Anterior cingulate cortex (tissue), 58 donors: ENCODE results near the gene CXorf58.

Experiments
- DNase-seq, 58 donors: peaks; one replicate each; lab custom pipeline; 2025; lab: John Stamatoyannopoulos, UW

Gene CXorf58

DNA sequence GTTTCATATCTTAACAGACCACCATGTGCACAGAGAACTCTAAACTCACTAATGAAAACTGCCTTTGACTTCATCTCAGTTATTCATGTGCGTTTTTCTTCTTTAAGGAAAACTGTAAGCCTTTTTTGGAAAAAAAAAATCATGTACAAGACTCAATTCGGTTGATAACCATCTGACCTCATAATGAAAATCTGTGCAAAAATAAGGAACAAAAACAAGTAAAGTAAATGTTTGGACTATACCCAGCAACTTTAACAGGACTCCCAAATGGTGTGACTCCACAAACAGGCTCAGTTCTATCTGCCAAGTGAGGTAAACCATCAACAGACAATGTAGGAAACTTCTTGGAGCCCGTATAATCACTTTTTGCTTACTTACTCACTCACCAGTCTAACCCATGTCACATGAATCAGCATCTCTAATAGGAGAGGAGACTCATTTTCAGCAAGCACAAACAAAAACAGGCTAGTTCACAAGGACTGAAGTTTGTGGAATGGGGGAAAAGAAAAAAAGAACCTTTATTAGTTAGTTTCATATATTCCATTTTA is 9.3 kb upstream of the CXorf58 start:
- no peak for DNase-seq

DNA sequence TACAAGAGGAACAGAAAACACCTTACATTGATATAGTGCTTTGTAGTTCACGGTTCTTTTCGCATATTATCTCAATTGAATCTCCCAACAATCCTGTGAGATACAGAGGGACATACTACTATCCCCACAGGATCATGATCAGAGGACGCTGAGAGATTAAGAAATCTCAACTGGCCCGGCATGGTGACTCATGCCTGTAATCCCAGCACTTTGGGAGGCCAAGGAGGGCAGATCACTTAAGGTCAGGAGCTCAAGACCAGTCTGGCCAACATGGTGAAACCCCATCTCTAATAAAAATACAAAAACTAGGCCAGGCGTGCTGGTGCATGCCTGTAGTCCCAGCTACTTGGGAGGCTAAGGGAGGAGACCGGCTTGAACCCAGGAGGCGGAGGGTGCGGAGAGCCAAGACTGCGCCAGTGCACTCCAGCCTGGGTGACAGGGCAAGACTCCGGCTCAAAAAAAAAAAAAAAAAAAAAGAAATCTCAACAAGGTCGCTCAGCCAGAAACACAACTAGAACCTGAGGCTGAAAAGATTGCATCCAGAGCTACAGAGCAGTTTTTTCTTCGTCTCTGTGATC is 7.5 kb upstream of the CXorf58 start:
- no peak for DNase-seq

DNA sequence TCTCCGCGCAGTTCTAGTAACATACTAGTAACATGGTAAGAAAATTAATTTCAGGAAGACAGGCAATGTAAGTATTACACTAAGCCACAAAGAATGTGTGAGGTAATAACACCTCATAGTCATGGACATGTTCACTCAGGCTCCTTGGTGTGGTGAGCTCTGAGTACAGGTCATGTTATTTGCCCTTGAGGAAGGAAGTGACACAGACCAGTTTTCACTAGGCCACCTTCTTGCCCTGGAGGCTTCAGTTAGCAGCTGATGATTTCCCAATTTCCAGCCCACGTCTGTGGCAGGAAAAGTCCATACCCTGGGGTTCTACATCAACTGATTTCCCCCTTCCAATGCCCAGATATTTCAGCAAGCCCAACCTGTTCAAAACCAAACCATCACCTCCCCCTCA is 6.7 kb upstream of the CXorf58 start:
- no peak for DNase-seq

DNA sequence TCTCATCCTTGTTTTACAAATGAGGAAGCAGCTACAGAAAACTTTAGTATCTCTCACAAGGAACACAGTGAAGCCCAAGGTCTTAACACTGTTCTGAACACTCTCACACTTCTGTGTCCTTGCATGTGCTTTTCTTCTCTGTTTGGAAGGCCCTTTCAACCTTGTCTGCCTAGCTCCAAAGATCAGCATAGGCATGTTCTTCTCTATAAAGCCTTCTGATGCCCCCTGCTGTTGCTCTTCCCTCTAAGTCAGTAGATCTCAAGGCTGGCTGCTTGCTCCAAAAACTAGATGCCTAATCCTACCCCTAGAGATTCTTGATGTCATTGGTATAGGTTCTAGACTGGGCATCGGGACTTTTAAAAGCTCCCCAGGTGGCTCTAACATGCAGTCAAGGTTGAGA is 6.0 kb upstream of the CXorf58 start:
- DNase-seq: peak in 29 of 58 donors; percentile 0 to 67 (median 9)

DNA sequence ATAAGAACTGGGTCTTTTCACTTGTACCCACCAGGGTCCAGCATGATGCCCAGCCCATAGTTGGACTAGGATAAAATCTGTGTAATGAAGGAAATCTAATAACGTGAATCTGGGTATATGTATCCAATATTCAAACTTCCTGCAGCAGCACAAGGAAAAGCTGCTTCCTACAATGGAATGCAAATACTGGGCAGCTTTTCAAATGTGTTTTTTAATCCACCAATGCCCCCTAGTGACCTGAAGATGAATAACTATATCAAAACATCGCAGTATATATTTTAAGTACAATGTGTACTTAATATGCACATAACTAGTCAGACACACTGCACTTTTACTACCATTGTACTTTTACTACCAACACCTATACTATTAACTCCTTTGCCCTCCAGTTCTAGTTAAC is 5.4 kb upstream of the CXorf58 start:
- DNase-seq: peak in 2 of 58 donors; percentile 15 to 41

DNA sequence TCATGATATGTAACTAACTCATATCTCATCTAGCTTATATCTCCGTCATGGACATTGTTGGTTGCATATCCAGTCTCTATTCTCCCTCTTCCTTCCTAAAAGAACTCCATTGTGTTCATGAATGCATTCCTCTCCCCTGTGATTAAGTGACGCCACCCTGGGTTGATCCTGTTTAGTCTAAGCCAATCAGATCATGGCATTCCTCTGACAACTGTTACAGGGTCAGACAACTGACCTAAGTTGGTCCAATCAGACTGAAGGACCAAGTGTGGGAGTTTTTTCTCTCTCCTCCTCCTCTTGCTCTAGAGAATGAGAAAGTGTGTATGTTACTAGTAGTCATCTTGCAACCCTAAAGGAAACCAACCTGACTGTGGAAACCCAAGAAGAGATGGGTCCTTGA is 3.7 kb upstream of the CXorf58 start:
- no peak for DNase-seq

DNA sequence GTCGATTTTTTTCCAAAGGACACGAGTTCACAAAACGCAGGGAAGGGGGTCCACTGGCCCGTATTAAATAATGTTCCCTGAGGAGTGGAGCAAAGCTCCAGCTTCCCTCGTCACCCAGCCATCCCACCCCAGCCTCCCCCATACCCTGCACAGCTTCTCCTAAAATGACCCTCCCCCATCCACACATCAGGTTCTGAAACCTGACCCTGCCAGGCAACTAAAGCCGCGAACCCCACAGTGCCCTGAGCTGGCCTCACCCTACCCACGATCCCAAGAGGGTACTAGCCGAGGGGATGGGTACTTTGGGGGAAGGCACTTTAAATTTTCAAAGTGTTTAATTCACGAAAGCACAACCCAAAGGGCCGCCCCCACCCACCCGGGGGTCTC is 702 bp upstream of the CXorf58 start:
- DNase-seq: no peak

DNA sequence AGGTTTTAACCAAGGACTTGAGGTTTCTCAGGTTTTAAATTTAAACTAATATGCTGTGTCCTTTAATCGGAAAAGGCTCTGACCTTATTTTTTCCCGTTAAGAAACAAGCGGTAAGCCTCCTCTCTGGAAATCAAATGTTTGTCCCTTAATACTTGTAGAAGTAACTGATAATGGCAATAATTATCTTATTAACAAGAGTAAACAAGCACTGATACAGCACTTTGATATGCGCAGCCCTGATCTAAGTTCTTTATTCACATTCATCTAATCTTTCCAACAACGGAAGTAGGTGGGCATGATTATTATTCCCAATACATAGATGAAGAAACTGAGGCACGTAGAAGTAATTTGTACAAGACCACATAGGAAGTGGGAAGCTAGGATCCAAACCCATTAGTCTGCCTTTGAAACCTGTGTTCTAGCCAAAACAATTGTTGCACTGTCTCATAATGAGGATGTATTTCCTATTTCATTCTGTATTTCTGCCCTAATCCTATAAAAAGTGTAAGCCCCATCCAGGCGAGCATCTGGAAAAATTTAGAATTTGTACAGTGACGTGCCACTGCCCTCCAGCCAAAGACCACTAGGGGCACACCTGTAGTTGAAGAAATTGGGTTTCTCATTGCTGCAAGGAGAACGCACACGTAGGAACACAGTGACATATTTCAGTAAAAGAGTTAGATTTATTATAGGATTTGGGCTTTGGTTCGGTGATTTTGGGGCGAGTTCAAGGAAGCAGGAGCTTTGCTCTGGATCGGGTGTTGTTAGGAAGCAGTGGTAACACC is 606 bp downstream of the CXorf58 start:
- peak in 1 of 58 donors; percentile 0 for DNase-seq

DNA sequence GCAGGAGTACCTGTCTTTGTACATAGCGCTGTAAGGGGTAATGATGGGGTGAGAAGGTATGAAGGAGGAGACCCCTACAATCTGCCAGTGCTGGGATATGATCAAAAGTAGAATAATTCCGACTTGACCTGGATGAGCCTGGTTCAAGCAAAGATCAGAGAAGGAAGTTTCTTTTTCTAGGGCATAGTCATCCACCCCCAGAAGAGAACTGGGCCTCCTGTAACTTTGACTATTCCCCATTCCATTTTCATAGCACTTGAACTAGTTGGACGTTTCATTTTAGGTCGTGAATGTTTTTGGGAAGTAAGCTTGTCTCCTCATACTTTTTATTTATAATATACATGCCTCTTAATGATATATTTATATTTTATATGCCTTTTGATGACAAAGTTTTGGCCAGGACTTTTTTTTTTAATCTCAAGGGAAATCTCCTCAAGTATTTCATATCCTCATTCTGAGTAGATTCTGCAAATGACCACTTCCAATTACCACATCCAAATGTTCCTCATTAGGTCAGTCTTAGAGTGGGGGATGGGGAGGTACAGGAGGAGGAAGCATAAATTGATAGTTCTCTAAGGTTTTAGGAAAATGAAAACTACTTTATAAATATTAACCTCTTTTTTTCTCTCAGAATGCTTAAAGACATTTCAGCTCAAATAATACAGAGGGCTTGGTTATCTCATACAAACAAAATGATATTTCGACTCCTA is 3.5 kb downstream of the CXorf58 start:
- DNase-seq: no peak

DNA sequence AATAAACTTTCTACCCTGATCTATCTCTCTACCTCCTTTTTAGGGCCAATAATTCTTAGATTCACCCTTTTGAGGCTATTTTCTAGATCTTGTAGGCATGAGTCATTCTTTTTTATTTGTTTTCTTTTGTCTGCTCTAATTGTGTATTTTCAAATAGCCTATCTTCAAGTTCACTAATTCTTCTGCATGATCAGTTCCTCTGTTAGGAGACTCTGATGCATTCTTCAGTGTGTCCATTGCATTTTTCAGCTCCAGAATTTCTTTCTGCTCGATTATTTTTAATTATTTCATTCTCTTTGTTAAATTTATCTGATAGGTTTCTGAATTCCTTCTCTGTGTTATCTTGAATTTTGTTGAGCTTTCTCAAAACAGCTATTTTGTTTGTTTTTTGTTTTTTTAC is 11.3 kb downstream of the CXorf58 start:
- DNase-seq: no peak

DNA sequence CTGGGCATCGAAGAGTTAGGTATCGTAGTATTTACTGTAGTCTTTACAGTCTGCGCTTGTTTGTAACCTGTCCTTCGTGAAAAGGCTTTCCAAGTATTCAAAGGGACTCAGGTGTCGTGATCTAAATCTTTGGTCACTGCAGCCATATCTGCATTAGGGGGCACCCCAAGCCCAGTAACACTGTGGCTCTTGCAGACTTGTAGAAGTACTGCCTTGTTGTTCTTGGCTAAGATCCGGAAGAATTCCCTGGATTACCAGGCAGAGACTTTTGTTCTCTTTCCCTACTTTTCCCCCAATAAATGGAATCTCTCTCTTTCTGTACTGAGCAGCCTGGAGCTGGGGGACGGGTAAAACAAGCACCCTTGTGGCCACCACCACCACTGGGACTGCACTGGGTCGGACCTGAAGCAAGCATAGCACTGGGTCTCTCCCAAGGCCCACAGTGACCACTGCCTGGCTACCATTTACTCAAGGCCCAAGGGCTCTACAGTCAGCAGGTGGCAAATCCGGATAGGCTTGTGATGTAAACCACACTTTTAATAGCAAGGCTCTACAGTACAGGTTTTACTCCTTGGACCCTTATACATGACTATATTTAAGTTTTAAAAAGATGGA is 12.0 kb downstream of the CXorf58 start:
- no peak for DNase-seq

DNA sequence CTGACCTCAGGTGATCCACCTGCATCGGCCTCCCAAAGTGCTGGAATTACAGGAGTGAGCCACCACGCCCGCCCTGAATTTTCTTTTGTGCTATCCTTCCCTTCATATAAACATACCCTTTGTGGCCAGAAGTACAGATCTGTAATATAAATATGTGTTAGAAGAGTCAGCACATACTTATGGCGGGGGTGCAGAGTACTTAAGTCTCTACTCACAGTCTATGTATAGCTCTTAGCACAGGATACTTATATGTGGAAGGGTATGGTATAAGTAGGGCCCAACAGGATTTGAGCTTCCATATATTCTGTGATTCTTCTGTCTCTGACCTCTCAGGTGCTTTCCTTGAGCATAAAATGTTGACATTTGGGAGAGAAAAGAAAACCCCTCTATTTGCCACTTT is 18.2 kb downstream of the CXorf58 start:
- no peak for DNase-seq

DNA sequence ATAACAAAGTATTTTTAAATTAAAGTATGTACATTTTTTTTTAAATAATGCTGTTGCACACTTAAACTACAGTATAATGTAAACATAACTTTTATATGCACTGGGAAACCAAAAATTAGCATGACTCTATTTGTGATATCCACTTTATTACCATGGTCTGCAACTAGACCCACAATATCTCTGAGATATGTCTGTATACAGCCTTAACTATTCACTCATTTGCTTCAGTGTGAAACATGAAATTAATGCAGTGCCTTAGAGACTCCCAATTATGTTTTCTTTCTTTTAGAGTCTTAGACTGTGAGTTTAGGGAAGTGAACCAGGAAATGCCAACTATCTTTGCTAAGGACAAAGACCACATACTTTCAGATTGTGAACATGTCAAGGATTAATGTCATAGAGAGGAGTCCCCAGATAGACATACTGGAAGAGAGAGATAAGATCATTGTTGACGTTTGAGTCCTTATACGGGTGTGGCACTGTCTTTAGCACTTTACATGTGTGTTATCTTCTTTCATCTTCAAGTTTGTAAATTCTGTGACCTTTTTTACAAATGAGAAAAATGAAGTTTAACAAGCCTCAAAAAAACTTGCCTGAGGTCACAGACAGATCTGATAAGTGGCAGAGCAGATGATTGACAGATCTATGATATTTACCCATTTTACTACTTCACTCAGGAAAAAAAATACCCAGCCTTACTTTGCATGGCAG is 23.2 kb downstream of the CXorf58 start:
- DNase-seq: no peak

DNA sequence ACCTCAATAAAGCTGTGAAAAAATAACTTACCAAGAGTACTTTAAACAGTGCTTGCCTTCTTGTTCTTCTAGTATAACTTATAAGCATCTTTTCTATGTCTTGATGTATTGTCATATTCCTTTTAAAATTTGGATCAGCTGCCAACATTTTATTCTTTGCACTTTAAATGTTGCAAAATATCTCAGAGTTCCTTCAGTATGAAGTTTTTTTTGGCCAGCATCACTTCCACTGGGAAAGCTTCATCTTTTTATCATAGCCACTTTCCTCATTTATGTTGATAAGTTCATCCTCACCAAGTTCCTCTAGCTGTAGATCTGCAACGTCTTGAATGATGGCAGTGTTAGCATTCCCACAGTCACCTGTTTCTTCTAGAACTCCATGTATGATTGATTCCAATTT is 24.2 kb downstream of the CXorf58 start:
- no peak for DNase-seq

DNA sequence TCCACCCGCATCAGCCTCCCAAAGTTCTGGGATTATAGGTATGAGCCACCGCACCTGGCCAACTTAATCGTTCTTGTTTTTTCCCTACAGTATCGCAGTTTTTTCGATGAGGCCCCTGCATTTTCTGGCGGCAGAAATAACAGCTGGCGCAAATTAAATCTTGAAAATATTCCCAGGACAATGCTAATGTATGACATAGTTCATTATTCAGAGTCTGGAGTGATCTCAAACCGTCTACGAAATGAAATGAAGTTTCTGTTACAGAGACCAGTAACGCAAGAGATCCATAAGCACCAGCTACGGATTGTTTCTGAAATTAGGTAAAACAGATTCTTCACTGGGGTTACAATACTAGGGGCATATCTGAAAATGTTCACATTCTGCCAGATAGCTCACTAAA is 27.3 kb downstream of the CXorf58 start:
- no peak for DNase-seq

DNA sequence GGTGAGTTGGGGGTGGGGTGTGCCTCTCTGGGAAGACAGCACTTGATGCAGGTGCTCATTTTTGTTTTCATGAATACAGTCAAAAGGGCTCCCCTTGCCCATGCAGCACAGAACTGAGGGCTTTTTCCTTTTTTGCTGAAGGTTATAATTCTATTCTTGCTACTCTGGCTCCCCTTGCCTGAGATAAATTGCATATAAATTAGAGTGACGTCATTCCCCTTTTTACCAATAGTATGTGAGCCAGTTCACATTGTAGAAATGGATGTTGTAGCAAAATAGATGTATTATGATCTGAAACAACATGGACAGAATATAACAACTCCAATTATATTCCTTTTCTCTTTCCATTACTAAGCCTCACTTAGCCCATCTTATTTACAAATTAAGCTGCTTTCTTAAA is 28.4 kb downstream of the CXorf58 start:
- no peak for DNase-seq

DNA sequence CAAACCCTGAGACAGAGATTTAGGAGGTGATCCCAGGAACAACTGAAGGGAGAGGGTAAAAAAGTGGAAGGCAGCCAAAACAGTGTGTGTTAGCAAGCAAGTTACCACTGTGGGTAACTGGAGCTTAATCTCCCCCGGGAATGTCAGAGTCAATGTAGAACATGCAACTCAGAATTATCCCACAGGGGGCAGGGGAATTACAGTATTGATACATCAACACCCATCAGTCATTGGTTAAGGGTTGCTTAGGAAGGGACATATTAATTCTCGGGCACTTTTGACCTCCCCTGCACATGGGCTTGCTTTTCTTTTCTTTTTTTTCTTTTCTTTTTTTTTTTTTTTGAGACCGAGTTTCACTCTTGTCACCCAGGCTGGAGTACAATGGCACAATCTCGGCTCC is 29.3 kb downstream of the CXorf58 start:
- DNase-seq: no peak

DNA sequence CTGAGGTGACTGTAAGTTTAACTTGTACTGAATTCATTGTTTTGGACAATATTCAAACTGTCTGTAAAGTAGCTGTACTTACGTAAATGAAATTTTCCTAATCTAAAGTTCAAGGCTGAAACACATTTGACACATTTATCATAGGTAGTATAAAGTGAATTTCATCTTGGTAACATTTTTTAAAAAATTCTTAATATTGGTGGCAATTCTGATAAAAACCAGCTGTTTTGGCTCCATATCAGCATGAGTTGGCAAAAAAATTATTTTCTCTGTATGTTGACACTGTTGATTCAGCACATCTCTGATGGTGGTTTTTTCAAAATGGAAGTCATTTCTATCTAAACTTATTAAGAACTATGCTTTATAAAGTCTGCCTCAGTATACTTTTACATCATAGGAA is 30.9 kb downstream of the CXorf58 start:
- no peak for DNase-seq

DNA sequence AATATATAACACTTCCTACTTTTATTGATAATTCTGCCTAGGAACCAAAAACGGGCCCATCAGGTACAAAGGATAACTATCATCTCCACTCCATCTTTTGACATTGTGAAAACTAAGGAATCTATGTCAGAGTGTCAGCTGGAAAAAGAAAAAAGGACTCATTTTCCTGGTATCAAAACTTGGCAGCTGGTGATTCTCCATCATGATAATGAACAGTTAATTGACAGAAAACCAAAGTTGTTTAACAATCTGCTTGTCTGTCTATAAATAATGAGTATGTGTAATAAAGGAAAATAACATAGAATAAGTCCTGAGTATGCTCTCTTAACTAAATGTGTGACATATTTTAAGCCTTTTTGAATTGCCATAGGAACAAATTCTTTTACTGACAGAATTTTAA is 31.4 kb downstream of the CXorf58 start:
- DNase-seq: no peak

DNA sequence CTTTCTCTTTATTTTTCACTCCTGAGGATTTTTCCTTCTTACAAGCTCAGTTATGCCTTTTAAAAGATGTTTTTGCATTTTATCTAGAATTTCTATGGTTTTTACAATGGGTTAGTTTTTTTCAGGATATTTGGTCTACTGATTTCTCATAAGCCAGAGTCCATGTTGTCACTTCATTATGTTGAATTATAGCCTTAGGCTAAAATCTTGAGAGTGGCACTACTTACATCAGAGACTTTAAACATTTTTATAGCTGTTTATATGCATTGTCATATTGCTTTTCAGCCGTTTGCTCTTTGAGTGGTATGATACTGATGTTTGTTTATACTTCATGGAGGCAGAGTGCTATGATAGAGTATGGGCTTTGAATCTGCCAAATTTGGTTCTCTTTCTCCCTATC is 36.4 kb downstream of the CXorf58 start:
- no peak for DNase-seq

DNA sequence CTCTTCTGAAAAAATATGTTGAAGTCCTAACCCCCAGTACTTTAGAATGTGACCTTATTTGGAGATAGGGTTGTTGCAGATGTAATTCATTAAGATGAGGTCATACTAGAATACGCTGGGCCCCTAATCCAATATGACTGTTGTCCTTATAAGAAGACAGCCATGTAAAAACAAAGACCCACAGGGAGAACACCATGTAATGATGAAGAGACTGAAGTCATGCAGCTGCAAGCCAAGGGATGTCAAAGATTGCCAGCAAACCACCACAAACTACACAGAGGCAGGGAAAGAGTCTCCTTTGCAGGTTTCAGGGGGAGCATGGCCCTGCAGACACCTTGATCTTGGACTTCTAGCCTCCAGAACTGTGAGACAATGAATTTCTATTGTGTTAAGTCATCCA is 37.4 kb downstream of the CXorf58 start:
- DNase-seq: no peak
